ENCODE data around the gene FMNL3. TPM values are rescaled to one million over a fixed set of nuclear protein-coding genes. Genes with fewer than 3 reads are reported as not detected.
"Not testable (repeated sequence)": the region's sequence is repeated elsewhere in the genome, so short reads cannot be mapped to it uniquely, and the experiment has no call there.

Gene FMNL3
- total RNA-seq, 2 experiments from 2014 or later: 31.2 to 31.9 TPM

DNA sequence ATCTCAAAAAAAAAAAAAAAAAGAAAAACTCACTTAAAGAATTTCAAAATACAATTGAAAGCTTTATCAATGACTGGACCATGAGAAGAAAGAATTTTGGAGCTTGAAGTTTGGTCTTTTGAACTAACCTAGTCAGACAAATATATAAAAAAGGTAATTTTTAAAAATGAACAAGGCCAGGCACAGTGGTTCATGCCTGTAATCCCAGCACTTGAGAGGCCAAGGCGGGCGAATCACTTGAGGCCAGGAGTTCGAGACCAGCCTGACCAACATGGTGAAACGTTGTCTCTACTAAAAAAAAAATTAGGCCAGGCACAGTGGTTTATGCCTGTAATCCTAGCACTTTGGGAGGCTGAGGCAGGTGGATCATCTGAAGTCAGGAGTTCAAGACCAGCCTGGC, 96.4 kb downstream of the FMNL3 start:
- H3K27ac Mint-ChIP-seq; H3K27me3 Mint-ChIP-seq; H3K9me3 Mint-ChIP-seq; H3K36me3 Mint-ChIP-seq; DNase-seq; intact Hi-C loops (cut with micrococcal nuclease); H3K4me3 Mint-ChIP-seq; H3K4me1 Mint-ChIP-seq (ENCODE audit: low read depth): not testable (repeated sequence)
- ChIA-PET POLR2A (interaction anchor here (0.6 kb wide), 1 partner anchor 614 kb away, joined by 3 read pairs; no protein-coding TSS in a partner anchor), CTCF (interaction anchor here (1.2 kb wide), 1 partner anchor 97 kb away, joined by 3 read pairs; no protein-coding TSS in a partner anchor)

DNA sequence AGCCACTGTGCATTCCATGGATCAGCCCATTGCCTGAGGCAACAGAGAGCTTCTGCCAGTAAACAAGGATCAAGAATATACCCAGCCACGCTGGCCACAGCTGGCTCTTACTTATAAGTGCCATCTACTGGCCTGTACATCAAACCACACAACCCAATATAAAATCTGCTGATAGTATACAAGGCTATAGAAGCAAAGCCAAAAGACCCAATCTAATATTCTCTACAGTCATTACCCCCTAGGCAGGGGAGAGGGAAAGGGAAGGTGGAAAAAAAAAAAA, 97.4 kb downstream of the FMNL3 start:
- ChIA-PET POLR2A (no interaction called here), CTCF (no interaction called here)
- Mint-ChIP-seq H3K27me3 (peaks cover 2% of the 10 kb centered on the region), H3K27ac (no peak overlapping the region), H3K4me3 (no peak overlapping the region), H3K36me3 (no peaks in the 10 kb centered on the region), H3K9me3 (peaks cover 4% of the 10 kb centered on the region), H3K4me1 (ENCODE audit: low read depth) (no peaks in the 10 kb centered on the region)
- no peak for DNase-seq
- intact Hi-C loops (cut with micrococcal nuclease): no loop called here

DNA sequence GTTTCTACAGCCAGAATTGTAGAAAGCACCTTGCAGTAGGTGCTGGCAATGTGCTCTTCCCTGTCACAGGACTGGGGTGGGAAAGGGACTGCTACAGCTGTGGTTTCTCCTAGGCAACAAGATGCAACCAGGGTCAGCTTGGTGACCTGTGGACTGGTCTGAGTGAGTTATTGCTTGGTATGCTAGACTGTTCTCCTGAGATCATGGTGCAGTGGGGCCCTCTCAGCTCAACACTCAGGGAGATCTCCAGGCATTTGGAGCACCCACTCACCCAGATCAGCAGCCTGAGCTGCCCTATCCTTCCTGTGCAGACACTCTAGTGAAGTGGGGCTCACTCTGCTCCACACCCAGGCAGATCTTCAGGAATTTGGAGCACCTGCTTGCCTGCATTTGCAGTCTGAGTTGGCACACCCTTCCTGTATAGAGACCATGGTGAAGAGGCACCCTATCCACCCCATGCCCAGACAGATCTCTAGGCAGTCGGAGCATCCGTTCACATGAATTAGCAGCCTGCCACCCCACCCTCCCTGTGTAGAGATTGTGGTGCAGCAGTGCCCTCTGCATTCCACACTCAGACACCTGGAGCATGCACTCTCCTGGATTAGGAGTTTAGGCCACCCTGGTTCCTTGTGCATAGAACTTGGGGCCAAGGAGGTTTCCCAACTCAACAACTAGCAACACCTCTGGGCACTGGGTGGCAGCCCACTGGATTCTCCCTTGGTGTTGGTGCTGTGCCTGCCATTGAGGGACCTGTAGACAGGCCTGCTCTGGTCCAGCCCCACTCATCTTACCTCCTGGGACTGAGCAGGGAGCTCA, 97.9 kb downstream of the FMNL3 start:
- peaks cover 2% of the 10 kb centered on the region for H3K27me3 Mint-ChIP-seq
- H3K4me1 Mint-ChIP-seq (ENCODE audit: low read depth): no peaks in the 10 kb centered on the region
- peaks cover 4% of the 10 kb centered on the region for H3K9me3 Mint-ChIP-seq
- no peaks in the 10 kb centered on the region for H3K36me3 Mint-ChIP-seq
- H3K4me3 Mint-ChIP-seq: no peak overlapping the region
- DNase-seq: no peak
- intact Hi-C loops (cut with micrococcal nuclease): no loop called here
- H3K27ac Mint-ChIP-seq: no peak overlapping the region
- CTCF ChIA-PET: no interaction called here
- POLR2A ChIA-PET: no interaction called here

DNA sequence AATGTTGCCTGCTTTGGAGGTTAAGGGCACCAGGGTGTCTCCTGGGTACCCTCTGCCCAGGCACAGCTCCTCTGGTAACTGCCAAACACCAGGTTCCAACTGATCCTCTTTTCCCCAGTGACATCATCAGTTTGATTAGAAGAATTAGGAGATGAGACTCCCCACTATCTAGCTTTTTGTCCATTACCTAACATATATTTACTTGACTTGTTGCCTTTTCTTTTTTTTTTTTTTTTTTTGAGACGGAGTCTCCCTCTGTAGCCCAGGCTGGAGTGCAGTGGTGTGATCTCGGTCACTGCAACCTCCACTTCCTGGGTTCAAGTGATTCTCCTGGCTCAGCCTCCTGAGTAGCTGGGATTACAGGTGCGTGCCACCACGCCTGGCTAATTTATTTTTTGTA, 101.7 kb downstream of the FMNL3 start, which contains the start of gene FAM186B:
Gene FAM186B (minus strand): TSS at position 101 of the 400 bp plus-strand sequence. CDS start 162 bp downstream, outside the sequence.
- POLR2A ChIA-PET; H3K36me3 Mint-ChIP-seq; H3K9me3 Mint-ChIP-seq; H3K4me1 Mint-ChIP-seq (ENCODE audit: low read depth); intact Hi-C loops (cut with micrococcal nuclease); DNase-seq; H3K4me3 Mint-ChIP-seq; H3K27ac Mint-ChIP-seq; H3K27me3 Mint-ChIP-seq: not testable (repeated sequence)
- CTCF ChIA-PET: interaction anchor here (1.0 to 1.3 kb wide), 2 partner anchors 18 to 93 kb away, joined by 3 read pairs; partner anchors contain the start of gene PRPF40B

DNA sequence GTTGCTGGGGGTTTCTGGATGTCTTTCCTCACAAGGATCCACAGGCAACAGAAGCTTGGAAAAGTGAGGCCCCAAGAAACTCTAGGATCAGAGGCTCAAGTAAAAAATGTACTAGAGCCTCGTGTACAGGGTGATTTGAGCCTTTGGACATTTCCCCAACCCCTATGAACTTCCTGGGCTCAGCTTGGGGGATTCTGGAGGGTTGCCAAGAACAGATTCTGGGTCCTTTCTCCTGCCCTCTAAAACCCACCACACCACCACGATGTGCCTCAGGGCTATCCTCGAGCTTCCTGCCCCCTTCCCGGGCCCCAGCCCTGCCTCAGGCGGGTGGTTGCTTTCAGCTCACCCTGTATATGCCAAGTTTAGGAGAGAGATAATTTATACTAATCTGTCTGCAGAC, 102.3 kb downstream of the FMNL3 start:
- ChIA-PET CTCF (interaction anchor here (1.0 to 1.3 kb wide), 2 partner anchors 19 to 92 kb away, joined by 3 read pairs; partner anchors contain the start of gene PRPF40B), POLR2A (no interaction called here)
- Mint-ChIP-seq H3K4me3 (no peak overlapping the region), H3K9me3 (no peaks in the 10 kb centered on the region), H3K27me3 (no peaks in the 10 kb centered on the region), H3K27ac (no peak overlapping the region), H3K36me3 (no peaks in the 10 kb centered on the region), H3K4me1 (ENCODE audit: low read depth) (no peaks in the 10 kb centered on the region)
- no peak for DNase-seq
- intact Hi-C loops (cut with micrococcal nuclease): no loop called here

DNA sequence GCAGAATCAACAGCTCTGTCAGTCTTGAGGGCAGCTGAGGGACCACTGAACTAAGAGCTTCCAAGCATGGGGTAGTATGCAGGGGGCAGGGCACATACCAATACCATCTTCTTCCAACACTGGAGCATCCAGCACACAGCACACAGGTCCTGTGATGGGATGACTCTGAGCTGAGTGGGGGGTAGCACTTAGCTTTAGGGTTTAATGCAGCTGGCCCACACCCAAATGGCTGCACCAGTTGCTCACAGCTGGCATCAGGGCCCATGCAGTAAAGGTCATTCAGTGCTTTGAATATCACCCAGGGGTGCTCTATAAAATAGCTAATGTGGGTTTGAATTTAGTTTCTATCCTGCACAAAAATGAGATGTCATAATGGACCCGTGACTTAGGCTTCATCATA, 103.5 kb downstream of the FMNL3 start:
- DNase-seq: no peak
- ChIA-PET CTCF (interaction anchor here (2.8 kb wide), 1 partner anchor 23 kb away, joined by 10 read pairs; no protein-coding TSS in a partner anchor), POLR2A (no interaction called here)
- H3K9me3 Mint-ChIP-seq: no peaks in the 10 kb centered on the region
- no peaks in the 10 kb centered on the region for H3K27me3 Mint-ChIP-seq
- intact Hi-C loops (cut with micrococcal nuclease): no loop called here
- no peaks in the 10 kb centered on the region for H3K36me3 Mint-ChIP-seq
- H3K27ac Mint-ChIP-seq: no peak overlapping the region
- no peak overlapping the region for H3K4me3 Mint-ChIP-seq
- no peaks in the 10 kb centered on the region for H3K4me1 Mint-ChIP-seq (ENCODE audit: low read depth)

DNA sequence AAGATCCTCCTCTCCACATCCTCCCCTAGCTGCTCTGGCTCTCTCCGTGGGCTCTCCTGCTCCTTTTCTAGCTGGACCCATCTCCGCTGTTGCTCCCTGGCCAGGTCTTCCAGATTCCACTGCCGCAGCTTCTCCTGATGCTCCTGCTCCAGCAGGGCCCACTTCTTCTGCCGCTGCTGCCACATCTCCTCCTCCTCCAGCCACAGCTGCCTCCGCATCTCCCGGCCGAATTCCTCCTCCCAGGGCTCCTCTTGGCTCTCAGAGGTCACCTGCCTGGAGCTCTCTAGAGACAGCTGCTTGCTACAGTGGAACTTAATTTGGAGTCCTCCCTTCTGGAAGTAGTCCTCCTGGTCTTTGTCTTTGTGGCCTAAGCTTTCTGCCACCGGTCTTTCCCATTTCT, 107.2 kb downstream of the FMNL3 start:
- CTCF ChIA-PET: interaction anchor here (1.3 kb wide), 1 partner anchor 51 kb away, joined by 3 read pairs; no protein-coding TSS in a partner anchor
- Mint-ChIP-seq H3K27ac (no peak overlapping the region), H3K4me1 (ENCODE audit: low read depth) (no peaks in the 10 kb centered on the region)

DNA sequence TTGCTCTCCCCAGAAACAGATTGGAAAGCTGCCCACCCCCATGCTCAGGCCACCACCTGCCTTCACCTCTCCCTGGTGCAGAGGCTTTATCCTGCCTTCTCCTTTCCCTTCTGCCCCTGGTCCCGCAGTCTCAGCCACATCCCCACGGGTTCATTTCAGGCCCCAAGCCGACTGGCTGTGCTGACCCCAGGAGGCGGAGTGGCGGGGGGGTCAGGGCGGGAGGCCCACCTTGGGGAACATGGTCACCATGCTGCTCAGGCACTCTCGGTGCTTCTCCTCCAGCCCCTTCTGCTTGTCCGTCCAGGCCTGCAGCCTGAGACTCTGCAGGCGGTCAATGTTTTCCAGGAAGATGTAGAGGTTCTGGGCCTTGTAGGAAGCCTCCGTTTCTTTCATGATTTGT, 108.7 kb downstream of the FMNL3 start:
- Mint-ChIP-seq H3K4me1 (ENCODE audit: low read depth) (no peaks in the 10 kb centered on the region), H3K27me3 (no peaks in the 10 kb centered on the region), H3K4me3 (no peak overlapping the region), H3K27ac (no peak overlapping the region), H3K36me3 (no peaks in the 10 kb centered on the region), H3K9me3 (no peaks in the 10 kb centered on the region)
- ChIA-PET CTCF (no interaction called here), POLR2A (no interaction called here)
- intact Hi-C loops (cut with micrococcal nuclease): no loop called here
- DNase-seq: no peak

More for the DNA sequence above, 107.2 kb downstream of the FMNL3 start:
- Mint-ChIP-seq H3K4me3 (no peak overlapping the region), H3K27me3 (no peaks in the 10 kb centered on the region), H3K9me3 (no peaks in the 10 kb centered on the region), H3K36me3 (no peaks in the 10 kb centered on the region)
- DNase-seq: no peak
- POLR2A ChIA-PET: no interaction called here
- intact Hi-C loops (cut with micrococcal nuclease): no loop called here

DNA sequence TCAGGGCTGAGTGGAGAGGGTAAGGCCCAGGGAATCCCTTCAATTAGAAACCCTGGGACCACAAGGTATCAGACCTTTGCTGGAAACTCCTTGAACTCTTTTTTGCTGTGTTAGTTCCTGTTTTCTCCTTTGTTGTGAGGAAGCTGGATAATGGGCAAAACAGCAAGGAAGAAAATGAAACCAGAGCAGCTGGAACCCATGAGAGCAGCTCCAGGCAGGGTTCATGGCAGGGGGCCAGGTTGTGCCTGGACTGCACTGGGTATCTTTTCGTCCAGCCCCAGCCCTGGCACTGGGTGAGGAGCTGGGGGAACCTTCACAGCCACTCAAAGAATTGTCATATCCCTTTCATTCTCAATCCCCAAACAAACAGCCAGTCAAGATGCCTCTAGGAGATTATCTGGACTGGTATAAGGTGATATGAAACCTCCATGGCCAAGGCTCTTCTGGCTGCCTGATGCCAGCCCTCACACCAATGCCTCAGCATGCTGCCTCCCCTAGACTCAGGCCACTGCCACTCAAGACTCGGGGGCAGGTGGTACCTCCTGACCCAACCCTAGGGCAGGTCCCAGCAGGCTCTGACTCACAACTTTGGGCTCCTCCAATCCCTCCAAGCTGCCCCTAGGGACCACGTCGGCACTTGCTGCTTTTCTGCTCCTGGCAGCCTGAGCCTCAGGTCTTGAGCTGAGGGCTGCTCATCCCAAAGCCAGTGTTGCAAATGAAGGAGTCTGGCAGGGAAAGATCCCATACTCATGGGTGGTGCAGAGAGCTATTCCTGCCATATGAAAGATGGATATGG, 118.3 kb downstream of the FMNL3 start:
- H3K4me1 Mint-ChIP-seq (ENCODE audit: low read depth): no peaks in the 10 kb centered on the region
- CTCF ChIA-PET: interaction anchor here (1.6 kb wide), 1 partner anchor 8 kb away, joined by 5 read pairs; no protein-coding TSS in a partner anchor
- H3K27ac Mint-ChIP-seq: no peak overlapping the region
- H3K36me3 Mint-ChIP-seq: peaks cover 14% of the 10 kb centered on the region
- H3K9me3 Mint-ChIP-seq: no peaks in the 10 kb centered on the region
- H3K27me3 Mint-ChIP-seq: no peaks in the 10 kb centered on the region
- intact Hi-C loops (cut with micrococcal nuclease): no loop called here
- POLR2A ChIA-PET: no interaction called here
- no peak overlapping the region for H3K4me3 Mint-ChIP-seq
- DNase-seq: no peak

DNA sequence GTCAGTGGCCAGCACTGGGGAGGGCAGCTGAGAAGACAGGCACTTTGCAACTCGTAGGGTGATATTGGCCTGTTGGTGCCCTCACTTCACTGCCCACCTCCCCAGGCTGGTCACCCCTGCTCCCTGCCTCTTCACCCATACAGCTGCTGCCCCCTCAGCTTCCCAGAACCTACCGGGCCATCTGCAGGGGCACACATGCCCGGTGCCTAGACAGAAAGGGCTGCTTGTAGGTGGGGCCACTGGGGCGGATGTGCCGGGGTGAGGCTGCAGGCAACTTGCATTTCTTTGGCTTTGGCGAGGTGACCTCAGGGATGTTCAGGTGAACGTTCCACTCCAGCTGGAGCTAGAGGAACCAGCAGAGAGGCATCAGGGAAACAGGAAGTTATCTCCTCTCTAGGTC, 118.9 kb downstream of the FMNL3 start:
- H3K9me3 Mint-ChIP-seq: no peaks in the 10 kb centered on the region
- peaks cover 14% of the 10 kb centered on the region for H3K36me3 Mint-ChIP-seq
- no peak for DNase-seq
- H3K4me1 Mint-ChIP-seq (ENCODE audit: low read depth): no peaks in the 10 kb centered on the region
- intact Hi-C loops (cut with micrococcal nuclease): no loop called here
- CTCF ChIA-PET: interaction anchor here (1.6 kb wide), 1 partner anchor 8 kb away, joined by 5 read pairs; no protein-coding TSS in a partner anchor
- H3K4me3 Mint-ChIP-seq: no peak overlapping the region
- POLR2A ChIA-PET: no interaction called here
- H3K27ac Mint-ChIP-seq: no peak overlapping the region
- H3K27me3 Mint-ChIP-seq: no peaks in the 10 kb centered on the region

DNA sequence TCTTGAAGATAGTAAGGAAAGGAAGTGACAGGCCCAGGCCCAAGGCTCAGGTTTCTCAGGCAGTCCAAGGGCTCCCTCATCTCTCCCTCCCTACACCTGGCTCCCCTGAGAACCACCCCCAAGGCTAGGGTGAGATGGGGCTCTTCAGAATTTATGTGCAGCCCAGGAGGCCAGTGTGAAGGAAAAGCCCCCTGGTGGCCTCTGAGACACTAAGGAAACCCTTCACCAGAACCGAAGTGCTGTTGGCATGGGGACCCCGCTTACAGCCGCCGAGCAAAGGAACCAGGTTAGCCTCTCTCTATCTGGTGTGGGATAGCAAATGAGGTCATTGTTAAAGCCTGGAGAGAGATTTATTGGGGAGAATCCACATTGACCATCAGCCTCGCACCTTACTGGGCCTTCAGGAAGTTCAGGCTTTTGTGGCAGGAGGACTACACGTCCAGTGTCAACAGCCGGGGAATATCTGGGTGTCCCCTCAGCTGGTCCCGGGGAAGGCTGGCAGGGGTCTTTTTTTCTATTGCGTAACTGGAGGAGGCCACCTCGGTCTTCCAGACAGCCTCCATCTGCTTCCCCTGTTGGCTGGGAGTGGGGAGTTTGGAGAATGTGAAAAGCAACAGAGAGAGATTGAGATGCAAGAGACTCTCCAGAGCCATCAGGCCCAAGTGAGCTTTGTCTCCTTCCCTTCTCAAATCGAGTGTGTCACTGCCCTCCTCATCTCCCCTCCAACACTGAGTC, 119.9 kb downstream of the FMNL3 start:
- H3K4me3 Mint-ChIP-seq: no peak overlapping the region
- H3K27me3 Mint-ChIP-seq: no peaks in the 10 kb centered on the region
- DNase-seq: no peak
- no peaks in the 10 kb centered on the region for H3K9me3 Mint-ChIP-seq
- intact Hi-C loops (cut with micrococcal nuclease): no loop called here
- no peak overlapping the region for H3K27ac Mint-ChIP-seq
- POLR2A ChIA-PET: no interaction called here
- H3K36me3 Mint-ChIP-seq: peaks cover 14% of the 10 kb centered on the region
- no peaks in the 10 kb centered on the region for H3K4me1 Mint-ChIP-seq (ENCODE audit: low read depth)
- CTCF ChIA-PET: no interaction called here

All from activated CD4-positive, alpha-beta memory T cell treated with anti-CD3 and anti-CD28 coated beads for 36 hours (primary cell).